ENCODE measurements around the gene PGLYRP3.

PGLYRP3 gene

DNA sequence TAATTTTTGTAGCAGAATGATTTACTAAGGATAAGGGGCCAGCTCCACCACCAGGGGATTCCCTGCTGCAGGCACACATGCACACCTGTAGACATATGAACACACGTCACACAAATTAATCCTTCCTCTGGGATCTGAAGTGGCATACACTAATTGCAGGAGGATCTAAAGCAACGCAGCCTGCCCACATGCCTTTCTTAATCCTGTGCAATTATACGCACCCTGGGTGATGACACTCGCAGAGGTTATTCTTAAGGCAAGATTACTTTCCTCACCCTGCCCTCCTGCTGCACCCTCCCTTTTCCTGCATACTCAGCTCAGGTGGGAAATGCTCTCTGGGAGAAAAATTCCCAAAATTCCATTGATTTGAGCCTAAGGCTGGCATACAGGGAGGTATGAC lies 60.8 kb downstream of the PGLYRP3 start:
- no peak for DNase-seq

DNA sequence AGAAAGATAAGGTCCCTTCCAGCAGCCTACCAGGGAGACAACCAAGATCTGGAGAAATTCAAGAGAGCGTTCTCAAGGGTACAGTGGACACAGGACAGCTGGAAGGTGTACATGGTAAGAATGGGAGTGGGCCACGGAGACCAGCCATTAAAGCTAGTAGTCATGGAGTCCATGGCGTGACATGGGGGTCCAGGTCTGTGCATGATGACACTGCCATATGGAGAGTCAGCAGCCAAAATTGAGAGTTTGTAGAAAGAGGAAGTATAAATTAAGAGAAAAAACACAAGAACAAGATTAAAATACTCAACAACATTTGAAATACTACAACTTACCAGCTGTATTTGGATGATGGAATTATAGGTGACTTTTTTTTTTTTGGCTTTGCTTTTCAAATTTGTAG lies 61.2 kb downstream of the PGLYRP3 start:
- DNase-seq = no peak

DNA sequence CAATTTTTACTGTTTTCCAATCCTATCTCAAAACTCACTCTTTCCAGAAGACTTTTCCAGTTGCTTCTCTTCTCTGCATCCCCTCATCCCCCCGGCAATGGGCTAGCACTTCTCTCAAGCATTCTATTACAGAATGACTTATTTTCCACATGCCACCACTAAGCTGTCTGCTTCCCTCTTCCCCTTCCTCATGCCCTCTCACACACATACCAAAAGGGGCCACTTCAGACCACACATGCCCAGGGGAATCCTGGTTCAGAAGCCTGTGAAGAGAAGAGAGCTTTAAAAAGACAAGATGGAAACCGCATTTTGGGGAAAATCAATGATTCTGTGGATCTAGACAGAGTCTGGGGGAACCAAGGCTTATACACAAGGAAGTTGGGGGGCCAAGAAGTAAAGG lies 61.7 kb downstream of the PGLYRP3 start:
- DNase-seq = no peak

DNA sequence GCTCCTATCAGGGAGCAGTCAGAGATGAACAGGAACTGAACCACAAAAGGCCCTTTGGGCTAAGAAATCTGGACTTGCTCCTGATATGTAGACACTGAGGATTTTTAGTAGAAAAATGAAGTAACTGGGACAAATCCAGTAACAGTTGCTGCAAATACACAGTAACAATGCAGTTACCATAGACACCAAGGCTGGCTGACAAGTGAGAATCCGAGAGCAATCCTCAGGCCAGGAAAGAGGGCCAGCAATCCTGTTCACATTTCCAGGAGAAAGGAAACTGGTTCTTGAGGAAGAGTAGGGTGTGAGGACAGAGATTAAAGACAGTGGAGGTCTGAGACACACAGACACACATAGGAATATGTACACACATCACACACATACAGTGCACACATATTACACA lies 62.6 kb downstream of the PGLYRP3 start:
- no peak for DNase-seq

DNA sequence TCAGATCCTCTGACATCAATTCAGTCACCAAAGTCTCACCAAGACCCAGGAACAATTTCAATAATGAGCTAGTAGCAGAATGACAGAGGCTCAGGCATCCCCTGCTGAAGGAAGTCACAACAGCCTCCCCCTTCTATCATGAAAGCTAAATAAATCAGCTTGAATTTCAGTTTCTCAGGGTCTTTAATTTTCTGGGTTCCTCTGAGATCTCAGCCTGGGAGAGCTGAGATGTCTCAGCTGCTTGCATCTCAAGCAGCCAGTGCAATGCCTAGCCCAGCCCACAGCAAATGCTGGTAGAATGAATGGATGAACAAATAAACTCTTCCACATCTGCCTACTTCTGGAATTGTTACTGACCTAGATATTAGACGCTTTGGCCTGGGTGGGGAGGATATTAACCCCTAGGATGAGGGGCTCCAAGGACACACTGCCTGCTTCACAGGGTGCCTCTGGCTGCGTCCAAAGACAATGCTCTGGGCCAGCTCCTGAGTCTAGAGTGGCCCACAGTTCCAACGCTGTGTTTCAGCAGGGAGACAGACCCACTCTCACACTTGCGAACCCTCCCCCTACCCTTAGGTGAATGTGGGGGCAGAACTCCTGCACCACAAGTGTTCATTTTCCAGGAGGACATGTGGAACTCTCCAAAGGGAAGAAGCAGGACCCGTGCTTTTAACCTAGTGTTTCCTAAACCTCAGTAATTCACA lies 64.4 kb downstream of the PGLYRP3 start:
- DNase-seq = no peak

Measured in NCI-H2107 (cell line).